ENCODE results near the gene DDIT4L. TPM values are rescaled to one million over a fixed set of nuclear protein-coding genes. Genes with fewer than 3 reads are reported as not detected.

DDIT4L gene
- total RNA-seq, 4 donors from 2014 or later, result 41.8 to 99.7 (median 69.9) TPM

GRCh38 chr4:100164808-100165760 is 25.2 kb downstream of the DDIT4L start:
- peak overlapping the region; percentile 70 to 87 (median 76) for H3K27ac ChIP-seq
- ATAC-seq (peak; percentile 65 to 70), DNase-seq (no peak)
- TF ChIP-seq POLR2A (IDR thresholded peaks at IDR 0.05), result no peak
- TF ChIP-seq CTCF (IDR thresholded peaks at IDR 0.05 in 4 of 5, conservative IDR thresholded peaks at IDR 0.05 in 1 of 5), result no peak
- no peaks in the 10 kb centered on the region for H3K27me3 ChIP-seq
- in situ Hi-C loops (cut with MboI; ENCODE audit: low sequenced_read_pairs in 4 of 4) (no loop called here), intact Hi-C loops (cut with DNase I; ENCODE audit: low total_unique reads) (loop anchor here (5.0 kb wide), 1 partner anchor 137 kb away; no protein-coding TSS in a partner anchor)
- peaks cover 31 to 47% of the 10 kb centered on the region in 2 donors for H3K4me1 ChIP-seq
- peak overlapping the region in 1 of 4 donors; percentile 17 for H3K4me3 ChIP-seq
- no peaks in the 10 kb centered on the region for H3K36me3 ChIP-seq
- peaks cover 0 to 5% (median 3%) of the 10 kb centered on the region in 3 donors for H3K9me3 ChIP-seq

- no peak for ATAC-seq
- TF ChIP-seq POLR2A (IDR thresholded peaks at IDR 0.05) (no peak), CTCF (IDR thresholded peaks at IDR 0.05 in 4 of 5, conservative IDR thresholded peaks at IDR 0.05 in 1 of 5) (no peak)
These were observed 28.1 kb downstream of the DDIT4L start for GRCh38 chr4:100162027-100162685.

DNA sequence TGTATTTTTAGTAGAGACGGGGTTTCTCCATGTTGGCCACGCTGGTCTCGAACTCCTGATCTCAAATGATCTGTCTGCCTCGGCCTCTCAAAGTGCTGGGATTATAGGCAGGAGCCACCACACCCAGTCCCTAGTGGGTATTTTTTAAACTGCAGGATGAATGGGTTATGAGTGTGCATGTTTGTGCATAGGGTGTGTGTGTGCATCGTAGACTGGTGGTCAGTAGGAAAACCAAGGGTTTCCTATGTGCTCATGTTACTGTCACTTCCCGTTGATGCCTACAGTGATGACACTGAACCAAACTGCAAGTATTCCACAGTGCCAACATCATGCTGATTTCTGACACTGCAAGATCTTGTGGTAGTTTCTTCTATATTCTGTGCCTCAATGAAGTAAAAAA is 41.1 kb downstream of the DDIT4L start:
- Histone ChIP-seq H3K27me3 (no peaks in the 10 kb centered on the region), H3K27ac (no peak overlapping the region), H3K36me3 (no peaks in the 10 kb centered on the region), H3K4me1 (peaks cover 0 to 12% of the 10 kb centered on the region in 2 donors), H3K9me3 (no peaks in the 10 kb centered on the region), H3K4me3 (no peak overlapping the region)
- DNase-seq (no peak), ATAC-seq (no peak)
- TF ChIP-seq POLR2A (IDR thresholded peaks at IDR 0.05), result no peak
- no peak for TF ChIP-seq CTCF (IDR thresholded peaks at IDR 0.05 in 4 of 5, conservative IDR thresholded peaks at IDR 0.05 in 1 of 5)
- intact Hi-C loops (cut with DNase I; ENCODE audit: low total_unique reads), result no loop called here
- in situ Hi-C loops (cut with MboI; ENCODE audit: low sequenced_read_pairs in 4 of 4), result no loop called here

More at GRCh38 chr4:100162027-100162685, 28.1 kb downstream of the DDIT4L start:
- Histone ChIP-seq H3K36me3 (no peaks in the 10 kb centered on the region), H3K27ac (no peak overlapping the region), H3K4me3 (no peak overlapping the region), H3K4me1 (peaks cover 25 to 33% of the 10 kb centered on the region in 2 donors), H3K27me3 (no peaks in the 10 kb centered on the region), H3K9me3 (peaks cover 0 to 5% (median 3%) of the 10 kb centered on the region in 3 donors)
- DNase-seq, result no peak
- intact Hi-C loops (cut with DNase I; ENCODE audit: low total_unique reads) (no loop called here), in situ Hi-C loops (cut with MboI; ENCODE audit: low sequenced_read_pairs in 4 of 4) (no loop called here)

DNA sequence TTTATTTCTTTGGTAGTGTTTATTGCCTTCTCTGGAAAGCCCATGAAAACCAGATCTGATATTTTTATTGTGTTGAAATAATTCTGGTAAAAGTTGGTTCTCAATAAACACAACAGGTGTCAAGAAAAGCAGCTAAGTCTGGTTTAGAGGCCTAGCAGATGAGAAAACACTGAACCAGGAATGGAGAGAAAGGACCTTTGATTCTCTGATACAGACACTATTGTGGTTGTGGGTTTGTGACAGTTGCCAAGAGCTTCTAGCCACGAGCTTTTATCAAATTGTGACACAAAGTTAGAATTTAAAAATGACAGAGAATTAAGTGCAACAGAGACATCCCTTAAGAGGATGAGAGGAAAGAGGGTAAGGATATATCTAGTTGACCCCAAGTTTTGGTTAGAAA is 42.6 kb downstream of the DDIT4L start:
- ATAC-seq (no peak), DNase-seq (no peak)
- in situ Hi-C loops (cut with MboI; ENCODE audit: low sequenced_read_pairs in 4 of 4), result no loop called here
- H3K27me3 ChIP-seq, result no peaks in the 10 kb centered on the region
- H3K27ac ChIP-seq, result no peak overlapping the region
- H3K9me3 ChIP-seq, result no peaks in the 10 kb centered on the region
- TF ChIP-seq CTCF (IDR thresholded peaks at IDR 0.05 in 4 of 5, conservative IDR thresholded peaks at IDR 0.05 in 1 of 5) (no peak), POLR2A (IDR thresholded peaks at IDR 0.05) (no peak)
- peaks cover 0 to 12% of the 10 kb centered on the region in 2 donors for H3K4me1 ChIP-seq
- intact Hi-C loops (cut with DNase I; ENCODE audit: low total_unique reads), result no loop called here
- H3K4me3 ChIP-seq, result no peak overlapping the region
- H3K36me3 ChIP-seq, result no peaks in the 10 kb centered on the region
